ENCODE results near the gene DHX57. TPM values are rescaled to one million over a fixed set of nuclear protein-coding genes. Genes with fewer than 3 reads are reported as not detected.
"Not testable (repeated sequence)": the region's sequence is repeated elsewhere in the genome, so short reads cannot be mapped to it uniquely, and the experiment has no call there.

Gene DHX57
- polyA plus RNA-seq, 1 donor from 2014 or later: 7.2 TPM

DNA sequence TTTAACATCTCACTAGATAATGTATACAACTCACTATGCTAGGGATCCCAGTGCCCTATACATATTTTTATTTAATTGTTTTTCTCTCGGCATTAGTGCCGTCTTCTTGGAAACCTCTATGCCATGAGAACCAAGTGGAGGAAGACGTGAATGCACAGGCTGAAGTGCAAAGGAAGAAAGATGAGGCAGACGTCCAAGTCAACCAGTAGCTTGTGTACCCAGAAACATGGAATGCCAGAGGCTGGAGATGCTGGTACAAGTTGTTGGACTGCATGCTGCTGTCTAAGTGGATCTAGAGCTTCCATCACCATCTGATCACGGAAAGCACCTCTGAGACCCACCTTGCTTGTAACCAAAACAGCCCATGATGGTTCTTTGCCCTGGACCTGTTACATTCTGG, 110.2 kb downstream of the DHX57 start:
- H3K36me3 Mint-ChIP-seq: no peaks in the 10 kb centered on the region
- H3K9me3 Mint-ChIP-seq: no peaks in the 10 kb centered on the region
- H3K27ac Mint-ChIP-seq: no peak overlapping the region
- no peak overlapping the region for H3K4me3 Mint-ChIP-seq
- H3K27me3 Mint-ChIP-seq: no peaks in the 10 kb centered on the region
- H3K4me1 Mint-ChIP-seq: no peaks in the 10 kb centered on the region

DNA sequence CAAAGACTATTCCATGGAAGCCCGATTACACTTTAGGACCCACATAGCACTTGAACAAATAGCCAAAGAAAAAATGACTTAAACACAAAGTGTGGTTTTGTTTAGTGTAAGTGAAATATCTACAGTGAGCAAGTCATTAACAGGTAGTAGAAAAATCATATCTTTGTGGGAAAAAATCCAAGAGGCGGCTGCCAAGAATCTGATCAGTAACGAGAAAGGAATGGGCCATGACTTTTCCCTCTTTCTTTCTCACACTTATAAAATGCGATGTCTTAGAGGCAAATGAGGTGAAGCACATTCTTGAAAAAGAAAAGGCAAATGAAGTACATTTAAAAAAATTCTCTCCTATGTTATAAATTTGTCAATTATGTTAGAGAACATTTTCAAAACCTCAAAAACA, 110.6 kb downstream of the DHX57 start:
- H3K4me3 Mint-ChIP-seq: no peak overlapping the region
- H3K27ac Mint-ChIP-seq: no peak overlapping the region
- no peaks in the 10 kb centered on the region for H3K4me1 Mint-ChIP-seq
- no peaks in the 10 kb centered on the region for H3K9me3 Mint-ChIP-seq
- no peaks in the 10 kb centered on the region for H3K36me3 Mint-ChIP-seq
- no peaks in the 10 kb centered on the region for H3K27me3 Mint-ChIP-seq

- no peaks in the 10 kb centered on the region for H3K27me3 Mint-ChIP-seq
Measured at GRCh38 chr2:38763728-38764127, 112.0 kb downstream of the DHX57 start.

DNA sequence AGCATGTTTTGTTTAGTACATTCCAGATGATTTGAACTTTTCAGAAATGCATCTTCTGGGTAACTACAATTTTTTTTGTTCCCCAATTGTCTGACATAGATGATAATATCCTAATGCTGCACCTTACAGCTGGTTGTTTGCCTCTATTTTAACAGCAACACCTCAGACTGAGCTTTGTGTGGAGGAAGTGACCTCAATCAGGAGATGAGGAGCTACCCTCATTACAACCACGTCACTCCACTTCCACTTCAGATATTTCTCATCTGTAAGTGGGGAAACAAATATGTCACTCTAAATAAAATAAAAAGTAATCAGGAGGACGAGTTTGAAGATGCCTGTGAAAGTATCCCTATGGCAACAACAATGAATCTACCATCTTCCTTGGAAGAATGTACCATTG, 112.5 kb downstream of the DHX57 start:
- H3K4me3 Mint-ChIP-seq: no peak overlapping the region

More at GRCh38 chr2:38763728-38764127, 112.0 kb downstream of the DHX57 start:
- H3K4me1 Mint-ChIP-seq: no peaks in the 10 kb centered on the region
- H3K4me3 Mint-ChIP-seq: no peak overlapping the region
- no peak overlapping the region for H3K27ac Mint-ChIP-seq
- no peaks in the 10 kb centered on the region for H3K36me3 Mint-ChIP-seq
- H3K9me3 Mint-ChIP-seq: no peaks in the 10 kb centered on the region

DNA sequence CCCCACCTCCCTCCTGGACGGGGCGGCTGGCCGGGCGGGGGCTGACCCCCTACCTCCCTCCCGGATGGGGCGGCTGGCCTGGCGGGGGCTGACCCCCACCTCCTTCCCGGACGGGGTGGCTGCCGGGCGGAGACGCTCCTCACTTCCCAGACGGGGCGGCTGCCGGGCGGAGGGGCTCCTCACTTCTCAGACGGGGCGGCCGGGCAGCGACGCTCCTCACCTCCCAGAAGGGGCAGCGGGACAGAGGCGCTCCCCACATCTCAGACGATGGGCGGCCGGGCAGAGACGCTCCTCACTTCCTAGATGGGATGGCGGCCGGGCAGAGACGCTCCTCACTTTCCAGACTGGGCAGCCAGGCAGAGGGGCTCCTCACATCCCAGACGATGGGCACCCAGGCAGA, 119.8 kb downstream of the DHX57 start:
- Mint-ChIP-seq H3K4me3 (peak overlapping the region in 1 of 4 donors; percentile 76), H3K4me1 (peaks cover 9 to 14% (median 12%) of the 10 kb centered on the region in 3 donors)
- H3K36me3 Mint-ChIP-seq, H3K27me3 Mint-ChIP-seq, H3K27ac Mint-ChIP-seq, H3K9me3 Mint-ChIP-seq: not testable (repeated sequence)

More for the DNA sequence above, 112.5 kb downstream of the DHX57 start:
- Mint-ChIP-seq H3K4me1 (no peaks in the 10 kb centered on the region), H3K9me3 (no peaks in the 10 kb centered on the region), H3K36me3 (no peaks in the 10 kb centered on the region), H3K27me3 (no peaks in the 10 kb centered on the region), H3K27ac (no peak overlapping the region)

GRCh38 chr2:38754506-38754905, 121.2 kb downstream of the DHX57 start:
- H3K9me3 Mint-ChIP-seq: peaks cover 0 to 3% (median 0%) of the 10 kb centered on the region in 3 donors
- H3K27ac Mint-ChIP-seq: peak overlapping the region in 1 of 3 donors; percentile 83
- H3K36me3 Mint-ChIP-seq: peaks cover 8% of the 10 kb centered on the region
- H3K4me1 Mint-ChIP-seq: peaks cover 15 to 19% (median 16%) of the 10 kb centered on the region in 3 donors
- peak overlapping the region; percentile 52 to 90 (median 82) for H3K4me3 Mint-ChIP-seq
- H3K27me3 Mint-ChIP-seq: peaks cover 3% of the 10 kb centered on the region

DNA sequence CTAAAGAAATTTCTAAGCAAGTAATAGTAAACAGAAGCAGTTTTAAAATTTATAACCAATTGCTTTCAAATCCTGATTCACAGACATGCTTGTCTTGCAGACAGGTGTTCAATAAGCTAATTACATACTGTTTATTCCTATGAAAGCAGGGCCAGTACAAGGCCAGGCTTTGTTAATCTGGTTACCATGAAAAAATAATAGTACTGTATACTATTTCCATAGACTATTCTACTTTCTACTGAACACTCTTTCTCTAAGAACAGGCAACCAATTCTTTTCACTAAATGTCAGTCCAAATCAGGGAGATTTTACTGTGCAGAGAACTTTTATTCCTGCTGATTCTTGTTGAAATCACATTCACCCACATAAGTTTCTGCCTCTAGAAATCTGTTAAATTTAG, 121.7 kb downstream of the DHX57 start:
- peaks cover 3% of the 10 kb centered on the region for H3K27me3 Mint-ChIP-seq
- H3K4me1 Mint-ChIP-seq: peaks cover 16 to 23% (median 19%) of the 10 kb centered on the region in 3 donors
- H3K9me3 Mint-ChIP-seq: peaks cover 0 to 3% (median 0%) of the 10 kb centered on the region in 3 donors
- peaks cover 9% of the 10 kb centered on the region for H3K36me3 Mint-ChIP-seq
- H3K4me3 Mint-ChIP-seq: peak overlapping the region in 2 of 4 donors; percentile 28 to 44
- peak overlapping the region in 1 of 3 donors; percentile 56 for H3K27ac Mint-ChIP-seq

DNA sequence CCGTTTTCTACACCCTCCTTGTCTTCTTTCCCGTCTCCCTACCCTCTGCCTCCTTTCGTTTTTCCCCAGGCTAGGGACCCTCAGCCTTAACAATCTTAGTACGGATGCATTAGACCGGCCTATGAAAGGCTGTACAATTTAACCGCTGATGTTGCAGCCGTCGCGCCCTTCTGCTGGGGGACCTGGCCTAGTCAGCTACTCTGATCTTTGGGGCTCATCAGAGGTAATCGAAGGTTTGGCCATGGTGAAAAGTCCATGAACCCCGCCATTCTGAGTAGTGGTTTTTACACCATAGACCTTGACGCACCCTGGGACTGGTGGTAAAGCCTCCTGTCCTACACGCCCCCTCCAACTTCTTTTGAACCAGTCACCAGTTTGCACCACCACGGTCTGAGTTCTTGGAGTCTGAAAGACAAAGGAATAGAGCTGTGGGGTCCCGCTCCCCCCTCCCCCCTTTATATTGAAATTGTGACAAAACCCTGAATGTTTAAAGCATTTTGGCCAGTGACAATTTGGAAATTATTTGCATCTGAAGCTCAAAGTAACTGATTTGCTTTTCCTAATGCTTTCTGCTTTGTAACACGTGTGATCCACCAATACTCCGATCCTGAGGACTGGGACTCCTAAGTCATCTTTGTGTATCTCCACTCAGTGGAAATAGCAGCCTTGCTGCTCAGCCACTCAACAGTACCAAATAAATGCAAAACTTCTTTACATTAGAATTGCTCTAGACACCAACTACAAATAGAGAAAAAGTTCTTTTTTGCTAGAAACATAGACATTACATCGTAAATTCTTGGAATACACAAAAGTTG, 123.9 kb downstream of the DHX57 start:
- peaks cover 3% of the 10 kb centered on the region for H3K27me3 Mint-ChIP-seq
- peaks cover 28 to 38% (median 36%) of the 10 kb centered on the region in 3 donors for H3K4me1 Mint-ChIP-seq
- H3K4me3 Mint-ChIP-seq: peak overlapping the region; percentile 99 to 100 (median 100)
- peaks cover 20% of the 10 kb centered on the region for H3K36me3 Mint-ChIP-seq
- H3K27ac Mint-ChIP-seq: peak overlapping the region; percentile 99 to 100 (median 100)
- H3K9me3 Mint-ChIP-seq: peaks cover 0 to 3% (median 0%) of the 10 kb centered on the region in 3 donors

DNA sequence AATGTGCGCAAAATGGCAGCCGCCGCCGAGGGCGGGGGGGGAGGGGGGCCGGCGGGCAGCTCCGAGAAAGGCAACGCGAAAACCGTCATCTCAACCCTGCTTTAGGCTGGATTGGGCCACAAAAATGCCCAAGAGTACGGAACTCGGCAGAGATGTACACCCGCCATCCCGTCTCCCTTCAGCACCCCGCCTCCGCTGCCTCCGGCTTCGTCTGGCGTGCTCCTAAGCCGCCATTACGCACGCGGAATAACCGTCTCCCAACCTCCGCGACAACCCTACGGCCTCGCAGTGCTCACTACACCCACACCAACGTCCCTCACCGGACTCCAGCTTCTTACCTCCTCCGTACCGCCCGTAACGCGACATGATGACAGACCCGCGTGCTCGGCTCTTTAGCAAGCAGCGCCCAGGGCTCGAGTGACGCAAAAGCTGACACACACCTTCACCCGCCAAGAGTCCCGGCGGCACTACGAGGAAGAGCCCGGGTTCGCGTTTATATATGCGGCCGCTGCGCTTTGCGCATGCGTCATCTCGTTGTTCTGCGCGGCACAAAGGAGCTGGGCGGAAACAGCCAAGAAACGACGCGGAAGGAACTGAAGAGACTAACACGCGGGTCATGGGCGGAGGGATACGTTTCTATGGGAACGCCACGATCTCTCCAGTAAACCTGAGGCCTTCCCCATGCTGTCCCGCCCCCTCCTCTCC, 124.7 kb downstream of the DHX57 start, which contains the start of gene SRSF7:
SRSF7 (minus strand) TSS at position 471 of the 705 bp plus-strand sequence; CDS start at position 366, 105 bp downstream.
- peak within 1 kb of the TSS; percentile 99 to 100 (median 100) for H3K27ac Mint-ChIP-seq
- H3K36me3 Mint-ChIP-seq: peaks cover 20% of the 10 kb centered on the region
- peaks cover 3% of the 10 kb centered on the region for H3K27me3 Mint-ChIP-seq
- peak within 1 kb of the TSS; percentile 99 to 100 (median 100) for H3K4me3 Mint-ChIP-seq
- H3K4me1 Mint-ChIP-seq: peaks cover 35 to 46% (median 44%) of the 10 kb centered on the region in 3 donors
- peaks cover 0 to 3% (median 0%) of the 10 kb centered on the region in 3 donors for H3K9me3 Mint-ChIP-seq

DNA sequence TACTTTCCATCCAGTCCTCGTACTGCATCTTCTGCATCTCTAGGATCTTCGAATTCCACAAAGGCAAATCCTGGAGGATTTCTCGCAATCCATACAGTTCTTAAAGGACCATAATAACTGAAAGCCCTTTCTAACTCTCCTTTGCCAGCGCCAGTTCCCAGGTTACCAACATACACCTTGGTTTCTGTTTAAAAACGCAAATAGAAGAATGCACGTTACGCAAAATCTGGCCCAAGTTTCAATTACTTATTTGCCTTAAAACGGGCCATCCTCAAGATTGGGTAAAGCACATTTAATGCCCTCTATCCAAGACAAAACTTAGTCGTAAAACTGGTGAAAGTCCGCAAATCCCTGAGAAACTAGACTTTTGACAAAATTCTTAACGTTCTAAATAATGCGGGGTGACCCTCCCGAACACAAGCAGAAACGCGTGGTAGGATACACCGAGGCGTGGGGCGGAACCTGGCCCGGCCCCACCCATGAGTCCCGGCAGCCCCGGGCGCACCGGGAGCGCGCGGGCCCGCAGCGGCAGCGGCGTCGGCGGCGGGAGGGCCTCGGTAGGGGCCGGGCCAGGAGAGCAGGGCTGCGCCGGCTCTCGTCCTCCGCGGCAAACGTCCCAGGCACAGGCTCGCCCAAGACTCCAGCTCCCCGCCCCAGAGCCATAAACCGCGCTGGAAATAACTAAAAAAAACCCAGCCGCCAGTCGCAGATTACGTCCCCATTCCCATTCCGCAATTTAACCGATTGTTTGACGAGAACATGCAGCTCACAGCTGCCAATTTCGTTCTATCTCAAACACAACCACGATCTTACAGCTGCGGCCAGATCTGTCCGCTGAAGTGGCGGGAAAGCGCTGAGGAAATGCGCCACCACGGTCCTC, 125.5 kb downstream of the DHX57 start:
- Mint-ChIP-seq H3K36me3 (peaks cover 20% of the 10 kb centered on the region), H3K27me3 (peaks cover 3% of the 10 kb centered on the region), H3K4me3 (peak overlapping the region; percentile 99 to 100 (median 100)), H3K4me1 (peaks cover 39 to 48% (median 46%) of the 10 kb centered on the region in 3 donors), H3K27ac (peak overlapping the region; percentile 99 to 100 (median 100)), H3K9me3 (peaks cover 0 to 3% (median 0%) of the 10 kb centered on the region in 3 donors)

DNA sequence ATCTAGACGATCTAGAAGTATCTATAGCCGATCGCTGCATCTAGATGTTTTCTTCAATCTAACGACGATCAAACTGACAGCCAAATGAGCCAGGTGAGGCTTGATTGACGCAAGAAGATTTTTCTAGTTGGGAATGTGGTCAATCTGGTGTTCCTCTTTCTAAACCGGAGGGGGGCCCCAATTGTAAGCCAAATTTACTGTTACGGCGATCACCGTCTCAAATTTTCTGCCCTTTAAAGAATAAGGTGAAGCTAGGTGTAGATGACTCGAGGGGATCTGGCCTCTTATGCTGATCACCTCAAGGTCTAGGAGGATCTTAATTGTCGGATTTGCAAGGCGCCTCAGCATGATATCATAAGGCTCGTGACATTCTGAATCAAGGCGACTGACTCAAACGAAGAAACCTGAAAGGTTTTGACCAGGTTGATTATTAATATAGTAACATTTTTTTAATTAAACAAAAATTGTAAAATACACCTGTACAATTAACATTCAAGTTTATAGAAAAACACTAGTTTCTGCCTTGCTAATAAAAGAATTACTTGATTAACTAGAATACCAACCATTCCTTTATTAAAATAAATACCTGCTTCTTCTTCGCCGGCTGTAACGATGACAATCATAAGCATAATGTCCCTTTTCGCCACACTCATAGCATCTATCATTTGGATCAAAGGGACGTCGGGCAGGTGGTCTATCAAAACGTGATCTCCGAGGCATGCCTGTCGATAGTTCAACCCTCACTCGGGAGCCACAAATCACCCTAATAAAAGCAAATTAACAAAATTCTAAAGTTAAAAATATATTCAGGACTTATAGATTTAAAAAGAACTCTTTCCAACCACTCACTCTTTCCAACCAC, 126.6 kb downstream of the DHX57 start:
- Mint-ChIP-seq H3K27ac (peak overlapping the region; percentile 93 to 100 (median 99)), H3K4me1 (peaks cover 40 to 55% (median 52%) of the 10 kb centered on the region in 3 donors), H3K27me3 (peaks cover 3% of the 10 kb centered on the region), H3K36me3 (peaks cover 22% of the 10 kb centered on the region), H3K4me3 (peak overlapping the region; percentile 99 to 100 (median 100)), H3K9me3 (peaks cover 0 to 3% (median 0%) of the 10 kb centered on the region in 3 donors)

DNA sequence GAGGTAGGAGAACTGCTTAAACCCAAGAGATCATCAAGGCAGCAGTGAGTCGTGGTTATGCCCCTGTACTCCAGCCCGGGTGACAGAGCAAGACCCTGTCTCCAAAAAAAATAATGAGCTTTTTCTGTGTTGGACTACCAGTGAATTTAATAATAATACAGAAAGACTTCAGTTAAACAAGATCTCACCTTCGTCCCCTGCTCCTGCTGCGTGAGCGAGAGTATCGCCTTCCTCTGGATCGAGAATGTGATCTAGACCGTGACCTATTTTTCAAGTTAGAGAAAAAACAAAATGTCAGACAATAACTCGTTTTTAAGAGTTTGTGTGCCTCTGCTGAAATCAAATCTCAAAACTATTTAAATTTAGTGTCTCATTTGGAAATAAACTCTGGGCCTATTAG, 127.3 kb downstream of the DHX57 start:
- Mint-ChIP-seq H3K9me3 (peaks cover 0 to 3% (median 0%) of the 10 kb centered on the region in 3 donors), H3K27me3 (peaks cover 3% of the 10 kb centered on the region), H3K27ac (peak overlapping the region; percentile 90 to 99 (median 93)), H3K36me3 (peaks cover 22% of the 10 kb centered on the region), H3K4me1 (peaks cover 39 to 58% (median 49%) of the 10 kb centered on the region in 3 donors), H3K4me3 (peak overlapping the region; percentile 8 to 99 (median 84))

DNA sequence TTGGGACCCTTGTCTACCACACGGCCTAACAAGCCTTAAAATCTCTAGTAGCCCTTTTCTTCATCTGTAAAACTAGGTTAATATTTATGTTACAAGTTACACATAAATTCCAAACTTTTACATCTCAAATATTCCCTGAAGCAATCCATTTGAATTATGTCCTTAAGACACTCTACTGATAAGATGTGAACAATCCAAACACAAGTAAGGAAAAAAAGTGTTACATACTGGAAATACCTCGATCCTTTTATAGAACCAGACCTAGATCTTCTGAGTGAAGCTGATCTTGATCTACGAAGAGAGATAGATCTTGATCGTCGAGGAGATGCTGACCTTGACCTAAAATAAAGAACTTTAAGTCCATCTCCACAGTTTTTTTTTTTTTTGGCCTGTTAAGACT, 127.9 kb downstream of the DHX57 start:
- Mint-ChIP-seq H3K27ac (peak overlapping the region in 2 of 3 donors; percentile 93 to 99), H3K36me3 (peaks cover 22% of the 10 kb centered on the region), H3K27me3 (peaks cover 3% of the 10 kb centered on the region), H3K4me3 (peak overlapping the region in 3 of 4 donors; percentile 52 to 85 (median 78)), H3K9me3 (peaks cover 0 to 3% (median 0%) of the 10 kb centered on the region in 3 donors), H3K4me1 (peaks cover 39 to 59% (median 49%) of the 10 kb centered on the region in 3 donors)
